OCI-LY1 (cell line): ENCODE measurements around the gene NOXO1.

Source experiments
- H2AFZ ChIP-seq: fragments of 200-600 bp; sonication (generic), shearing (Covaris generic); 2 replicates; pipeline ENCODE4 v1.6.0; 2014; ENCODE audit warnings: antibody characterized with exemption, mild to moderate bottlenecking, low read length
- H3F3A ChIP-seq: fragments of 200-600 bp; sonication (generic), shearing (Covaris generic); 2 replicates; pipeline ENCODE4 v1.6.0; 2014; ENCODE audit warnings: mild to moderate bottlenecking, antibody characterized with exemption, low read length, moderate library complexity; ENCODE audit not compliant: insufficient read depth
- H3K27ac ChIP-seq: fragments of 200-600 bp; sonication (generic); 2 replicates; pipeline ENCODE4 v1.5.1; 2014; ENCODE audit warnings: low read length, mixed run types, mild to moderate bottlenecking, low read depth; ENCODE audit not compliant: poor library complexity, severe bottlenecking
- H3K27me3 ChIP-seq: fragments of 200-600 bp; sonication (generic); 2 replicates; pipeline ENCODE4 v1.6.0; 2014; ENCODE audit warnings: antibody characterized with exemption, mild to moderate bottlenecking, low read length, moderate library complexity; ENCODE audit not compliant: insufficient read depth
- H3K36me3 ChIP-seq: fragments of 200-600 bp; sonication (generic); 2 replicates; pipeline ENCODE4 v1.6.1; 2014; ENCODE audit warnings: mild to moderate bottlenecking, antibody characterized with exemption, low read length, moderate library complexity, mixed read lengths; ENCODE audit not compliant: insufficient read depth
- H3K4me1 ChIP-seq: fragments of 200-600 bp; sonication (generic); 2 replicates; pipeline ENCODE4 v1.5.1; 2014; ENCODE audit warnings: mild to moderate bottlenecking, low read length, moderate library complexity; ENCODE audit not compliant: insufficient read depth, severe bottlenecking
- H3K4me2 ChIP-seq: fragments of 200-600 bp; sonication (generic), shearing (Covaris generic); 2 replicates; pipeline ENCODE4 v1.6.1; 2014; ENCODE audit warnings: low read length
- H3K4me3 ChIP-seq: fragments of 200-600 bp; sonication (generic); 2 replicates; pipeline ENCODE4 v1.5.1; 2014; ENCODE audit warnings: low read length, low read depth, mild to moderate bottlenecking, mixed read lengths; ENCODE audit not compliant: poor library complexity, severe bottlenecking
- H3K79me2 ChIP-seq: fragments of 200-600 bp; shearing (Covaris generic); 2 replicates; pipeline ENCODE4 v1.6.1; 2016; ENCODE audit warnings: mixed run types, low read length, mixed read lengths; ENCODE audit not compliant: insufficient read depth
- H3K9ac ChIP-seq: fragments of 200-600 bp; sonication (generic), shearing (Covaris generic); 2 replicates; pipeline ENCODE4 v1.6.1; 2014; ENCODE audit warnings: mild to moderate bottlenecking, low read length, mixed read lengths
- H3K9me2 ChIP-seq: fragments of 200-600 bp; sonication (generic), shearing (Covaris generic); 2 replicates; pipeline ENCODE4 v1.6.1; 2014; ENCODE audit warnings: low read depth, mild to moderate bottlenecking, low read length, mixed read lengths
- H3K9me3 ChIP-seq: fragments of 200-600 bp; shearing (Covaris generic); 2 replicates; pipeline ENCODE4 v1.6.1; 2014; ENCODE audit warnings: low read length, mixed read lengths
- H4K20me1 ChIP-seq: fragments of 200-600 bp; sonication (generic), shearing (Covaris generic); 2 replicates; pipeline ENCODE4 v1.6.0; 2016; ENCODE audit warnings: mild to moderate bottlenecking, low read length; ENCODE audit not compliant: insufficient read depth
- CTCF ChIP-seq: fragments of 200-600 bp; sonication (generic), shearing (Covaris generic); IDR thresholded peaks from 2 replicates; pipeline ENCODE4 v1.5.1; 2017; ENCODE audit warnings: mild to moderate bottlenecking, antibody characterized with exemption, low read length, moderate library complexity, mixed read lengths
- EZH2 ChIP-seq: fragments of 200-600 bp; sonication (generic), shearing (Covaris generic); IDR thresholded peaks from 2 replicates; pipeline ENCODE4 v1.8.0; 2017; ENCODE audit warnings: borderline replicate concordance, mixed run types, mild to moderate bottlenecking, antibody characterized with exemption, low read length, moderate library complexity, mixed read lengths

Gene NOXO1

GRCh38 chr16:1992704-1993317 is 11.5 kb upstream of the NOXO1 start:
- H2AFZ ChIP-seq, result no peak overlapping the region
- H3K4me3 ChIP-seq, result no peak overlapping the region
- H3K4me1 ChIP-seq, result peaks cover 29% of the 10 kb centered on the region
- H3F3A ChIP-seq, result no peaks in the 10 kb centered on the region; the same call in 1 of the 2 replicates
- H3K9me2 ChIP-seq, result no peaks in the 10 kb centered on the region
- H3K4me2 ChIP-seq, result no peak overlapping the region
- peak overlapping the region; percentile 70 for H3K27ac ChIP-seq
- peaks cover 16% of the 10 kb centered on the region for H3K36me3 ChIP-seq
- no peaks in the 10 kb centered on the region for H3K79me2 ChIP-seq
- H3K9me3 ChIP-seq, result no peaks in the 10 kb centered on the region
- H4K20me1 ChIP-seq, result no peaks in the 10 kb centered on the region
- H3K27me3 ChIP-seq, result peaks cover 6% of the 10 kb centered on the region; the same call in 1 of the 2 replicates
- no peak for TF ChIP-seq CTCF
- TF ChIP-seq EZH2, result no peak
- no peak overlapping the region for H3K9ac ChIP-seq

- Histone ChIP-seq H3K9ac (peak overlapping the region; percentile 61), H3K9me3 (no peaks in the 10 kb centered on the region), H3K4me1 (peaks cover 29% of the 10 kb centered on the region), H3K4me2 (peak overlapping the region; percentile 68), H3K36me3 (peaks cover 9% of the 10 kb centered on the region), H3K27me3 (peaks cover 6% of the 10 kb centered on the region; the same call in 1 of the 2 replicates), H2AFZ (no peak overlapping the region), H3K27ac (peak overlapping the region; percentile 48), H4K20me1 (no peaks in the 10 kb centered on the region), H3F3A (no peaks in the 10 kb centered on the region; the same call in 1 of the 2 replicates), H3K4me3 (peak overlapping the region; percentile 60), H3K9me2 (no peaks in the 10 kb centered on the region), H3K79me2 (no peaks in the 10 kb centered on the region)
- TF ChIP-seq EZH2 (no peak), CTCF (no peak)
Observed at GRCh38 chr16:1991948-1992703, 10.9 kb upstream of the NOXO1 start.

- H3K27ac ChIP-seq, result peak overlapping the region; percentile 48
- no peaks in the 10 kb centered on the region for H3K9me2 ChIP-seq
- H2AFZ ChIP-seq, result no peak overlapping the region
- peak overlapping the region; percentile 60 for H3K4me3 ChIP-seq
- H3K9ac ChIP-seq, result peak overlapping the region; percentile 61
- no peaks in the 10 kb centered on the region for H3K79me2 ChIP-seq
- H3K9me3 ChIP-seq, result no peaks in the 10 kb centered on the region
- peaks cover 6% of the 10 kb centered on the region; the same call in 1 of the 2 replicates for H3K27me3 ChIP-seq
- H3K36me3 ChIP-seq, result peaks cover 8% of the 10 kb centered on the region
- no peaks in the 10 kb centered on the region; the same call in 1 of the 2 replicates for H3F3A ChIP-seq
- H3K4me2 ChIP-seq, result peak overlapping the region; percentile 68
- no peak for TF ChIP-seq CTCF
- TF ChIP-seq EZH2, result no peak
- no peaks in the 10 kb centered on the region for H4K20me1 ChIP-seq
- peaks cover 29% of the 10 kb centered on the region for H3K4me1 ChIP-seq
Observed at GRCh38 chr16:1991588-1991947, 10.3 kb upstream of the NOXO1 start.
